GM20431 (cell line): ENCODE measurements around the gene CEP120.
"Not testable (repeated sequence)": the region's sequence is repeated elsewhere in the genome, so short reads cannot be mapped to it uniquely, and the experiment has no call there.

Experiments
- in situ Hi-C: fragments of 300-500 bp; cut with MseI, MboI; formaldehyde crosslinking; loops from one replicate; pipeline ENCODE4 v1.15.0; 2020; ENCODE audit warnings: low sequenced_read_pairs; ENCODE audit not compliant: unreplicated experiment

The CEP120 gene

GRCh38 chr5:123440456-123441181 is 17.4 kb upstream of the CEP120 start:
- in situ Hi-C loops, result no loop called here

- in situ Hi-C loops, result no loop called here
Measured at GRCh38 chr5:123439709-123440108, 16.5 kb upstream of the CEP120 start.

GRCh38 chr5:123438902-123439301 is 15.7 kb upstream of the CEP120 start:
- in situ Hi-C loops, result no loop called here

- in situ Hi-C loops, result no loop called here
Measured at GRCh38 chr5:123438244-123438643, 15.0 kb upstream of the CEP120 start.

GRCh38 chr5:123436201-123436600 is 13.0 kb upstream of the CEP120 start:
- in situ Hi-C loops, result no loop called here

GRCh38 chr5:123434796-123435195 is 11.6 kb upstream of the CEP120 start:
- in situ Hi-C loops, result no loop called here

GRCh38 chr5:123433596-123433995 is 10.4 kb upstream of the CEP120 start:
- in situ Hi-C loops, result no loop called here

- in situ Hi-C loops, result not testable (repeated sequence)
Measured at GRCh38 chr5:123430441-123430840, 7.2 kb upstream of the CEP120 start.

- in situ Hi-C loops, result no loop called here
Measured at GRCh38 chr5:123429993-123430392, 6.8 kb upstream of the CEP120 start.

GRCh38 chr5:123429221-123429954 is 6.2 kb upstream of the CEP120 start:
- in situ Hi-C loops, result no loop called here

GRCh38 chr5:123428521-123429220 is 5.5 kb upstream of the CEP120 start:
- in situ Hi-C loops, result no loop called here

GRCh38 chr5:123427281-123427680 is 4.1 kb upstream of the CEP120 start:
- in situ Hi-C loops, result no loop called here

- in situ Hi-C loops, result no loop called here
Measured at GRCh38 chr5:123425431-123425830, 2.2 kb upstream of the CEP120 start.

- in situ Hi-C loops, result loop anchor here (25.0 kb wide), 1 partner anchor 190 kb away; no protein-coding TSS in a partner anchor
Measured at GRCh38 chr5:123422433-123423277, 548 bp downstream of the CEP120 start.

- in situ Hi-C loops, result loop anchor here (25.0 kb wide), 1 partner anchor 191 kb away; no protein-coding TSS in a partner anchor
Measured at GRCh38 chr5:123421773-123422172, 1.4 kb downstream of the CEP120 start.

GRCh38 chr5:123414974-123415373 is 8.2 kb downstream of the CEP120 start:
- in situ Hi-C loops, result loop anchor here (25.0 kb wide), 1 partner anchor 197 kb away; no protein-coding TSS in a partner anchor

- in situ Hi-C loops, result loop anchor here (25.0 kb wide), 1 partner anchor 200 kb away; no protein-coding TSS in a partner anchor
Measured at GRCh38 chr5:123412206-123412605, 11.0 kb downstream of the CEP120 start.

GRCh38 chr5:123401999-123402398 is 21.2 kb downstream of the CEP120 start:
- in situ Hi-C loops, result loop anchor here (25.0 kb wide), 1 partner anchor 210 kb away; no protein-coding TSS in a partner anchor

GRCh38 chr5:123401320-123401719 is 21.9 kb downstream of the CEP120 start:
- in situ Hi-C loops, result loop anchor here (25.0 kb wide), 1 partner anchor 211 kb away; no protein-coding TSS in a partner anchor
